Stimulated activated naive CD4-positive, alpha-beta T cell (primary cell): ENCODE measurements around the gene CRYGD.
A peak's percentile ranks its signal among the peaks of the same experiment; 100 is the strongest.

Experiments
- DNase-seq, 6 experiments: peaks; one replicate each; lab custom pipeline; 2025; lab: John Stamatoyannopoulos, UW

The CRYGD gene

GRCh38 chr2:208083807-208084206, 40.5 kb downstream of the CRYGD start:
- no peak for DNase-seq

- no peak for DNase-seq
These were observed 47.0 kb downstream of the CRYGD start for GRCh38 chr2:208077276-208077675.

- DNase-seq = no peak
These were observed 49.5 kb downstream of the CRYGD start for GRCh38 chr2:208074610-208075356.

DNA sequence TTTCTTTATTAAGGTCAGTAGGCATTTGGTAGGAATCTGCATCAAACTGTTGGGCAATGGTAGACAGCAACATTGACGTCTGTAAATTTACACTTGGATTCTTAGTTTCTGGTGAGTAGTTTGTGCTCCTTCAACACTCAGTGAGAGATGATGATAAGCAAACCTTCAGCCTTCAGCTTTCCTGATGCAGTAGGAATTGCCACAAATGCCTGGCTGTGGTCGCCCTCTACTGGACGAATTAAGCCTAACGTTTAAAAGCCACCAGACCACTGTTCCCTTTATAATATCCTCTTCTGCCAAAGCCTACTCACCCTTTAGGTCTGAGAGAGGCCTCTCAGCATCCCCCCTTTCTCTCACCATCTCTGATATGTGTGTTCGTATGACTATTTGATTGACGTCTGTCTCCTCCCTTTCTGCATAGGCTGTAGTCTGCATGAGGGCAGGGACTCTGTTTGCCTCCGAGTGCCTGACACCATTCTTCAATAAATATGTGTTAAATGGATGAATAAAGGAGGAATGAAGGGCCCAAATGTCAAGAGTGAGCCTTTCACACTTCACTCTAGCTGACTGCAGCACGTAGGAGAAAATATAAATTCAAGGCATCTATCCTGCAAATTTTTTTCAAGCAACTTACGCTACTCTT, 52.0 kb downstream of the CRYGD start:
- DNase-seq = peak; percentile 3 to 63 (median 28)
